ENCODE data around the gene THADA.

THADA gene

GRCh38 chr2:43448011-43448821 lies 147.6 kb downstream of the THADA start:
- in situ Hi-C loops (cut with HindIII; ENCODE audit: low sequenced_read_pairs): loop anchor here (5.0 kb wide), 1 partner anchor 36 kb away; no protein-coding TSS in a partner anchor

GRCh38 chr2:43446755-43447154 lies 149.1 kb downstream of the THADA start:
- in situ Hi-C loops (cut with HindIII; ENCODE audit: low sequenced_read_pairs): loop anchor here (5.0 kb wide), 1 partner anchor 34 kb away; no protein-coding TSS in a partner anchor

- in situ Hi-C loops (cut with HindIII; ENCODE audit: low sequenced_read_pairs): loop anchor here (5.0 kb wide), 1 partner anchor 33 kb away; no protein-coding TSS in a partner anchor
Measured at GRCh38 chr2:43445781-43446180, 150.1 kb downstream of the THADA start.

GRCh38 chr2:43444989-43445645 lies 150.7 kb downstream of the THADA start:
- in situ Hi-C loops (cut with HindIII; ENCODE audit: low sequenced_read_pairs): loop anchor here (5.0 kb wide), 1 partner anchor 33 kb away; no protein-coding TSS in a partner anchor

- in situ Hi-C loops (cut with HindIII; ENCODE audit: low sequenced_read_pairs): no loop called here
Measured at GRCh38 chr2:43443282-43443681, 152.6 kb downstream of the THADA start.

GRCh38 chr2:43441195-43441594 lies 154.6 kb downstream of the THADA start:
- in situ Hi-C loops (cut with HindIII; ENCODE audit: low sequenced_read_pairs): no loop called here

- in situ Hi-C loops (cut with HindIII; ENCODE audit: low sequenced_read_pairs): no loop called here
Measured at GRCh38 chr2:43438858-43439655, 156.8 kb downstream of the THADA start.

- in situ Hi-C loops (cut with HindIII; ENCODE audit: low sequenced_read_pairs): no loop called here
Measured at GRCh38 chr2:43438342-43438741, 157.5 kb downstream of the THADA start.

- in situ Hi-C loops (cut with HindIII; ENCODE audit: low sequenced_read_pairs): no loop called here
Measured at GRCh38 chr2:43437363-43437762, 158.5 kb downstream of the THADA start.

GRCh38 chr2:43436431-43436830 lies 159.4 kb downstream of the THADA start:
- in situ Hi-C loops (cut with HindIII; ENCODE audit: low sequenced_read_pairs): no loop called here

GRCh38 chr2:43435746-43436145 lies 160.1 kb downstream of the THADA start:
- in situ Hi-C loops (cut with HindIII; ENCODE audit: low sequenced_read_pairs): no loop called here

- in situ Hi-C loops (cut with HindIII; ENCODE audit: low sequenced_read_pairs): no loop called here
Measured at GRCh38 chr2:43430489-43430888, 165.3 kb downstream of the THADA start.

GRCh38 chr2:43429369-43429768 lies 166.5 kb downstream of the THADA start:
- in situ Hi-C loops (cut with HindIII; ENCODE audit: low sequenced_read_pairs): loop anchor here (5.0 kb wide), 1 partner anchor 33 kb away; no protein-coding TSS in a partner anchor

- in situ Hi-C loops (cut with HindIII; ENCODE audit: low sequenced_read_pairs): loop anchor here (5.0 kb wide), 1 partner anchor 35 kb away; no protein-coding TSS in a partner anchor
Measured at GRCh38 chr2:43427032-43427424, 168.8 kb downstream of the THADA start.

GRCh38 chr2:43426305-43427031 lies 169.4 kb downstream of the THADA start:
- in situ Hi-C loops (cut with HindIII; ENCODE audit: low sequenced_read_pairs): loop anchor here (5.0 kb wide), 1 partner anchor 36 kb away; no protein-coding TSS in a partner anchor

GRCh38 chr2:43425659-43426058 lies 170.2 kb downstream of the THADA start:
- in situ Hi-C loops (cut with HindIII; ENCODE audit: low sequenced_read_pairs): loop anchor here (5.0 kb wide), 1 partner anchor 37 kb away; no protein-coding TSS in a partner anchor

- in situ Hi-C loops (cut with HindIII; ENCODE audit: low sequenced_read_pairs): loop anchor here (5.0 kb wide), 1 partner anchor 38 kb away; no protein-coding TSS in a partner anchor
Measured at GRCh38 chr2:43424262-43425207, 171.3 kb downstream of the THADA start.

GRCh38 chr2:43423941-43424261 lies 171.9 kb downstream of the THADA start:
- in situ Hi-C loops (cut with HindIII; ENCODE audit: low sequenced_read_pairs): no loop called here

GRCh38 chr2:43421194-43421593 lies 174.6 kb downstream of the THADA start:
- in situ Hi-C loops (cut with HindIII; ENCODE audit: low sequenced_read_pairs): no loop called here

All from endothelial cell of hepatic sinusoid (primary cell).